NK-92 (cell line): ENCODE data around the gene ACP1.

ENCODE experiments used
- DNase-seq: peaks from one replicate; lab custom pipeline; 2025; ENCODE audit not compliant: unreplicated experiment; lab: John Stamatoyannopoulos, UW

Gene ACP1

DNA sequence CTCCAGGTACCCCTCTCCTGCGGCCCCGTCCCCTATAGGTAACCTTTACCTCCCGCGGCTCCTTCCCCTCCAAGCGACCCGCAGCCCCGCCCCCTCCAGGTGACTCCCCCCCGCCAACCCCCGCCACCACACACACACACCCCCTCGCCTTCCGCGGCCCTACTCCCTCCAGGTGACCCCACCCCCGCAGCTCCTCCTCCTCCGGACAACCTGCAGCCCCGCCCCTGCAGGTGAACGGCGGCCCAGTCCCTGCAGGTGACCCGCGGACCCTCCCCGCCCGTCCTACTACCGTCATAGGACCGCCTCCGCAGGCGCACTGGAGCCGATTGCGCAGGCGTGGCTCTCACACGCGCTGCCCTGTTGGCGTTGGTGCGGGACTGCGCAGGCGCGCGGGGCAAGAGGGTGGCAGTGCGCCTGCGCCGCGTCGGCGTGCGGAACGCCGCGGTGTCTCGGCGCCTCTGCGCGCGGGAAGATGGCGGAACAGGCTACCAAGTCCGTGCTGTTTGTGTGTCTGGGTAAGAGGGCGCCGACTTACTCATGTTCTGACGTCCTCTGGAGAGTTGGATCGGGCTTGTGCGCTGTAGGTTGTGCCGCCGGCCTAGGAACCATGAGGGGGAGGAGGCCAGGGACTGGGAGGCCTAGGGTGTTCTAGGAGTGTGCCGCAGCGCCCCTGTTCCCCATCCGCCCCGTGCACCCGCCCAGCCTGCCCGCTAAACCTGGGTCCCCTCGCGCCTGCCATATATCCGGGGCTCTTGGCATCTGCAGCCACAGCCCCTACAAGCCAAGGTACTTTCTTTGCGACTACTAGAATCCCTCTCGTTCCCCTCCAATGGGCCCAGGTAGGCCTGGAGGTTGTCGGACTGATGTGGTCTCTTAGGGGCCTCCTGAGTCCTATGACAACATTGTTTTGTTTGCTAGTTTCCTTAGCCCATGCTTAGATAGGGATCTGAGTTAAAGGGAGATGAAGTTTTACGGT, at the start of gene ACP1:
Gene ACP1, plus strand, starts transcription at position 455 of the 976 bp plus-strand sequence. Its CDS starts 18 bp downstream, at position 473.
- DNase-seq, result peak; percentile 46

DNA sequence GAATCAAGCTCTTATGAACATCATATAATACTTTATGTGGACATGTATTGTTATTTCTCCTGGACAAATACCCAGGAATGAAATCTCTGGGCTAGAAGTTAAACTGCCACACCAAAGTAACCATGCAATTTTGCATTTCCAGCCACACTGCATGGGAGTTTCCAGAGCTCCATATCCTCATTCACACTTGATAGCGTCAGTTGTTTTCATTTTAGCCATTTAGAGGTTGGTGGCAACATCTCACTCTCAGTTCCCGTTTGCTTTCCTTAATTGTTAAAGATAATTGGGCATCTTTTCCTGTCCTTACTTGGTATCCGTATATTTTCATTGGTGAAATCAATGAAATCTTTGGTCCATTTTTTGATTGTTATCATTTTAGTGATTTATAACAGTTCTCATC, 48.7 kb upstream of the ACP1 start:
- DNase-seq, result no peak

DNA sequence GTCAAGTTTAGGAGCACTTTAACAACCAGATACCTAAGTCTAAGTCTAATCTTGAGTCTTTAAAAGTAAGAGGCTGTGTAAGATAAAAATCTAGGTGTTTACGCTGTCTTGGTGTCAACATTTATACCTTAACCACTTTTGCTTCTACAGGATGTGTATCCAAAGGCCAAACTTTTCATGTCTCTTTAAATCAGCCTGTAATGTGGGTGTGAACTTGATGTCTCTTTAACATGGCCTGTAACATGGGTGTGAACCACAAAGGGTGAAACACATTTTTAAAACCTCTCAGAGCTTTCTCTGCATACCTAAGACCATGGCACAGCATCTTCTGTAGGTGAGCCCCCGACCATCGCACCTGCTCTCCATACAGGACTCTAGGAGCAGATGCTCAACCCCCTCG, 41.3 kb upstream of the ACP1 start:
- DNase-seq, result no peak

DNA sequence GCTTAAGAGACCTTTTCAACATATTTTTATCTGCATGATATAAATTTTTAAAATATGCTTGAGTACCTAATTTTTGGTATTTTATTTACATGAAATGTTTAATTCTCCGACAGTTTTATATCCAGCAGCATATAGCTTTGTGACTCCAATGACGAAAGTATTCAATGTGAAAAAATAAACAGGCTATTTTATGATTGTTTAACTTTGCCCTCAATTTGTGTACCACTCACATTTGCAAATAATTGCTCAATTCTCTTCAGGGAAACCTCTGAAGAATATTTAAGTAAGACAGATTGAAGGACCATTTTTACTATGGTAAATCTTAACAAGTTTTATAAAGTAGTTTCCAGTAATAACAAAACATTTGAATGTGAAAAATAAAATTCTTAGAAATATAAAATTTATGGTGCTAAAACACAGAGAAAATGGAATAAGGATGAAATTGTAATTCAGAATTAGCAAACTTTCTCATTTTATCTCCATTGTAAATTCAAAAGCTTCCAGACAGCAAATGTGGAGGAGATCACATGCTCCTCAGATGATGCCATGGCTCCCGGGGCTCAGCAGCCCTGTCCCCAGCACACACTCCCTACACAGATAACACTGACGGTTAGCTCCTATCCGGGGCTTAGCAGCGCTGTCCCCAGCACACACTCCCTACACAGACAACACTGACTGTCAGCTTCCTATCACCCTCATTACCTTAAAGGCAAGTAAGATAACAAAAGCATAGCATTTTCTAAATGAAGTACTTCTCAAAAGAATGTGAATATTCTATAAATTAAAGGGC, 40.6 kb upstream of the ACP1 start:
- DNase-seq, result no peak

DNA sequence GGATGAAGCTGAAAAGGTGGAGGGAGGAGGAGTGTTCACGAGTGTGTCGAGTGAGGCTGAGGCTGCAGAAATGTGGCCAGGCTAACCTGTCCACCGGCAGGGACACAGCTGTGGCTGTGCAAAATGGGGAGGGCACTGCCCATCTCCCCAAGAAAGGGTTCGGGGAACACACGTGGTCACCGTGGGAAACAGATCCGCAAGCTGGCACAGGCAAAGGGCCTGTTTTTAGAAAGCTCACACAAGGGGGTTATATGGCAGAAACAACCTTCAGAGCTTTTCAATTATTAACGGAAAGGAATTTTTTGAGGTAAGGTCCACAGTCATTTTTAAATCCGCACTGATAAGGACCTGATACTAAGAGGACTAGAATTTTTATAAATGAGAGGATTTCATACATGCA, 36.6 kb upstream of the ACP1 start:
- DNase-seq, result no peak

DNA sequence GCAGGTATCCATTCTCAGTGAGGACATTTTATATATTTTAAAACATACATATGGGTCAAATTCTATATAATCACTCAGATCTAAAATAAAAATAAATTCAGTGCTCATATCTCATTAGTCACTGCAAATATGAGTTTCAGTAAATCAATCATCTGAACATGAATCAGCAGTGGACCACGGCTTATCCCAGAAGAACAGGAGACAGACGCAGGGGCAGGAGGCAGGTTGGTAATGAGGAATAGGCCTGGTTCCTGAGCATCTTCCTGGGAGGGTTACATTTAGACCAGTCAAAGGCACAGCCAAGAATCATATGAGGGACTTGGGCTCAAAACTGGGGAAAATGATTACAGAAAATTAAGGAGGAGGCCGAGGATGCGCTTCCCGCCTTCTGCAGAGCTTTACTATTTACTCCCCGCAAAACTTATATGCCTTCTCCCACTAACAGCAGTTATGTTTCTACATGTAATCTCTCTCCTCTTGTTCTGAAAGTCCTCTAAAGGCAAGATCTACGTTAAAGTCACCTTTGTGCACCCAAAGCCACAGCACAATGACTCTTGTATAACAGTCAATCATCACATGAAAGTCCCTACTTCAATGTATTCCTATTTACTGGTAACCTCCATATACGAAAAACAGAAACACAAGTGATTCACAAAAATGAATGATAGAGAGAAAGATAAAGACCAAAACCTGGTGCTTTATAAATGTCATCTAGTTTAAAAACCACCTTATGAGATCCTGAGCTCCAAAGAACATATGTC, 36.0 kb upstream of the ACP1 start:
- DNase-seq, result no peak

DNA sequence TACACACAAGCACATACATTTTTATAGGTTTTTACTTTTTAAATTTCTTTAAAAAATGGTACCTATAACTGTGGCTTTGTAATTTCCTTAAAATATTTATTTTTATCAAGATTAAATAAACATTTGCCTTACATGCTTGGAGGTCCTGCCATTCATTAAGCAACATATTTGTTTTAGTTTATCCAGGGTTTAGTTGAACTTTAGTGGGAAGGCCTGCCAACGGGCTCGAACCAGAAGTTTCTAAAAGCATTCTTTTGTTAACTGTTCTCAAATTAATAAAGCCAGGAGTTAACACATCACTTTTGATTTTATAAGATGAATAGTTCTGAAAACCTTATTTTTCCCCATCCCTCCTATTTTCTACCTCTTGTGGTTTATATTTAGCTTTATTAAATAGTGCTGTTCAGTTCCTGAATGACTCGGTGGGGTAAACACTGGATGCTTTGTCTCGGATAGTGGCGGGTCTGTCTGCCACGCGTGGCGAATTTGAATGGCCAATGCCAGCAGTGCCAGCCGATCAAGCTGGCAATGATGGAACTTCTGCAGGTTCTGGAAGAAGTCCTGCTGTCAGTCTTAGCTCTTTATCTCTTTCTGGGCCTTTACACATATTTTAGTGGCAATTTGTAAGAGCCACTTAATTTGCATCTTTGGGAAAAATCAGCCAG, 33.1 kb upstream of the ACP1 start:
- no peak for DNase-seq

DNA sequence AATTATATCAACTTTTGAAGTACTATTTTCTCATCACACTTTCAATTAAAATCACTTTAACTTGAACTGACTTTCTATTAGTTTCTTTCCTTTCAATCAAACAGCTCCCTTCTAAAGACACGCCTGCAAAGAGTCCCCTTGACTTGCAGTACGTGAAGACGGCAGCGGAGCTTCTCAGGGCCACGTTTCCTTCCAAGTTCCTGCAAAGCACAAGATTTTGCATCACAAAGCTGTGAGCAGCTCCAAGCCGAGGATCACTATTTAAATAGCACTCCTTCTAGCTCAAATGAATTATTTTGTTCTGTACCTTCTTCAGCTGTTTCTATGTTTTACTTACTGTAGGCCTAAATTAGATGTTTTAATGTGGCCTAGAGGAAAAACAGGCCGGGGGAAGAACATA, 31.7 kb upstream of the ACP1 start:
- DNase-seq, result no peak

DNA sequence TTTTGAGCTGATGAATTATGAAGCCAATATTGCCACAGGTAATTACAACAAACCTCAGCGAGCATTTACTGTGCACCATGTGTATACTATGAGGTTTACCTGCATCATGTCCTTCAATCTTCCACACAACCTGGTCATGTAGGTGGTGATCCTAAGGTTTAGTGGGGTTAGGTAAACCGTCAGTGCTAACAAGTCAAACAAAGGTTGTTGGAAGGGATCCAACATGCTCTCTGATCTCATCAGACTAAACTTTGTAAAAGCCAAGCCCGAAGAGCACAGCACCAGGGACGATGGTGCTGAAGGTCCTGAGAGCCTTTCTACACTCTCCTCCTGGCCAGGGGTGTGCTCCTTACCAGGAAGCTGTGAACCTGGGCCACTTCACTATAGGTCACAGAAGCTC, 30.3 kb upstream of the ACP1 start:
- DNase-seq, result no peak

DNA sequence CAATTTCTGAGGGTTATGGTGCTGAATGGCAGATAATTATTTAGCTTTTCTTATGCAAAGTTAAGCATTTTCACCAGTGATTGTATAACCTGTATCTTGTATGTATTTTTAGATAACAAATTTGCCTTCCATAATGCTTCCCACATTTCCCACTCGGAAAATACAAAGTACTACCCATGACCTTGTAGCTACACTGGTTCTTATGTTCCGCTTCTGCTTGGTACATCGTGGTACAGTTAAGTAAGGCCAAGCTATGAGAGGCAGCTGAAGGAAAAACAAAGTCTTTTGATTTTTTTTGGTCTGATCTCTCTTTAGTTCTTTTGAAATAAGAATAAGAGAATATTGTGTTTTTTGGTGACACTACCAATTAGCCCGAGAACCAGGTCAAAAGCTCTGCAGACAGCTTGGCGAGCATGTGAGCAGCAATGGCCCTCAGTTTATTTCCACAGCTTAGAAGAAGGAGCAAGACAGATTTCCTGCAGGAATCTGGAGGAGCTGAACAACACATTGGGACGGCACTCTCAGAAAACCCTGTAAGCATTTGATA, 27.7 kb upstream of the ACP1 start:
- no peak for DNase-seq

DNA sequence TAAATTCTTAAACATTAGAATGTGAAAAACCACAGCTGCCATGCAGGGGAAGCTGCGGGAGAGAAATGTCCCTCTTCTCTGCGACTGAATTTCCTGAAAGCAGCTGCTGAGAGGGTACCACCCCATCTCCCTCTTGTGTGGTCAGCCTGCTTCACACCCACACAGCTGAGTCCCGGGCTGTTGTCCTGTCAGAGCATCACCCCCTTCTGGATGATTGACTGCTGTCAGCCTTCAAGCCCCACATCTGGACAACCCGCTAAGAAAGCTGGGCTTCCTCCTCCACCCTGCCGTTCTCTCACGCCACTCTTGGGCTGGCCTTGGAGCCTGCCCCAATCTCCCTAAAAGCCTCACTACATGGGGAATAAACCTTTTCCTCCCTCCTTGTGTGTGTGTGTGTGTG, 26.9 kb upstream of the ACP1 start:
- DNase-seq, result no peak

DNA sequence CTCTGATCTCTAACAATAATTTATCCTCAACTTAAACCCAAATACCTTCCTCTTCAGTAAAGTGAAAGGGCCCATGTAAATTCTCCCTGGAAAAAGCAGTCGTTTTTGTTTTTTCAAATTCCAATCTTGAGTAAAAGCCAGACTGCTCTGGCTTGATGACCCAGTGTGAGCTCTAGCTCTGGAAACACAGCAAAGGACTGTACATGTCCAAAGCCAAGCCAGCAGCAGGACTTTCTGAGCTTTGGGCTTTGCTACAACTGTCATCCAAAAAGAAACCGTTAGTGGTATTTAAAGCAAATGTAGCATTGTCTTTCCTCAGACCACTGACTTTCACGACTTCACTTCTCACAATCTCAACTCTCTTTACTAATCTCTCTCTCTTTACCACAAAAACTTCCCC, 26.3 kb upstream of the ACP1 start:
- DNase-seq, result no peak

DNA sequence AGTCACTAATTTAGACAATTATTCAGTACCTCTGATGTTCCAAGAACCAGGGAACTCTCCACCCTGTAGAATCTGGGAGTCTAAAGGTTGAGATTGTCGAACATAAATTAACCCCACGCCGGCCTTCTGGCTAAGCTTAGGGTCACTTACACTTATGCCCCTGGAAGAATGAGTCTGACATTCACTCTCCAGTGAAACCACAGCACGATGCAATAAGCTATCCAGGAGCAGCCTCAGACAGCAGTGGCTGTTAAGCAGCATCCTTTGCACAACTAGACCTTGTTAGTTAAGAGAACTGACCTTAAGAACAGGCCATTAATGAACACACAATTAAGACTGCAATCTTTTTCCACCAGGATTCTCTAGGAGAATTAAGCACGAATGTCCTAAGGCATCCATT, 25.9 kb upstream of the ACP1 start:
- DNase-seq, result no peak

DNA sequence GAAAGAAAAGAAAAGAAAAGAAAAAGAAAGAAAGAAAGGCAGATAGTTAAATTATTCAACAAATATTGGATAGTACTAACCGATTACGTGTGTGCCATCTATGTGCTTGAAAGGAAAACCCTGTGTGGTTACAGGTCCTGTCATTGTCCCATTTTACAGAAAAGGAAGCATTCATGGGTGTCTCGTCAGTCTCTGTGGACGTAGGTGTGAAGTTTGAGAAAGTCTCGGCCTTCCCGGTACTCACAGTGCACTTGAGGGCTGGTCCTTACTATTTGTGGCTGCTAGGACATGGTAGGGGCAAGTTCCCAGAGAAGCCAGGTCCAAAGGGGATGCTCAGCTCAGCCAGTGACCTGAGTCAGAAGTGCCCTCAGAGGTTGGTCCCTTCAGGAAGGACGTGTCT, 20.2 kb upstream of the ACP1 start:
- no peak for DNase-seq

DNA sequence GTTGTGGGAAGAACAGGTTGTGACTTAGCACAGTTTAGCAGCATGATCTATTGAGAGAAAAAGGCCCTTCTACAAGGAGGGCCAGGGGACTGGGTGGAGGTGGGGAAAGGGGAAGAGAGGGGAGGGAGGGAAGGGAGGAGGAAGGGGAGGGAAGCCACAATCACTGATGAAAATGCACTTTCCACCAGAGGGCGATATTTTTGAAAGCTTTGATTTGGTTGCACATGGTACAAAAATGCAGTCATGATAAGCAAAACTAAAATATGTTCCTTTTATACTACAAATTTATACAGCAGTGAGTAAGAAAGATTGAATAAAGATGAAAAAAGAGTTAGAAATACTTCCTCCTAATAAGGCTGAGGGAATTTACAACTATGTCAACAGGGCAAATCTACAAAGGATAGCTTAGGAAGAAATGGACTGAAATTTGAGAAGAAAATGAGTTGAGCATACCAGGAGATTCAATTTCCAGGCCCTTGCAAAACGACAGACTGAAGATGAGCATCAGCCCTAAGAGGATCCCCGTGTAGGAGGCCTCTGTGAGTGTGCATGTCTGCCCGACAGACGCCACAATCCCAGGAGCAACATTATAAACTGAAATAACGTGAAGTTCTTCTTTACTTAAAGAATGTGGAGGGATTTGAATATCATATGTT, 18.1 kb upstream of the ACP1 start:
- no peak for DNase-seq

DNA sequence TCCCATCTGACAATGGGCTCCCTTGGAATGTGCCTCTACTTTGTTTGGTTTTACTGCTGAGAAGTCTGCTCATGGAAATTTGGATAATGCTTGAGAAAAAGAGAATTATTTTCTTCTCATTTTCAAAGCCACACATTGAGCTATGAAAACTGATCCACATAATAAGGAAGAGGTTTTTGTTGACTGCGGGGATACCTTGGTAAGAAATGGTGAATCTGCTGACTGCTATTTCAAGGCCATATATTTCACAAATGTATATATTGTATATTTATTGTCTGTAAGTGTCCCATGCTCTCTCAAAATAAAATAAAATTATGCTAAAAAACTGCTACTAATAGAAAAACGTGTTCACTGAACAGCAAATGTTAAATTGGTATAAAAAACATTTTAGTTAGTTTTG, 16.0 kb upstream of the ACP1 start:
- no peak for DNase-seq

DNA sequence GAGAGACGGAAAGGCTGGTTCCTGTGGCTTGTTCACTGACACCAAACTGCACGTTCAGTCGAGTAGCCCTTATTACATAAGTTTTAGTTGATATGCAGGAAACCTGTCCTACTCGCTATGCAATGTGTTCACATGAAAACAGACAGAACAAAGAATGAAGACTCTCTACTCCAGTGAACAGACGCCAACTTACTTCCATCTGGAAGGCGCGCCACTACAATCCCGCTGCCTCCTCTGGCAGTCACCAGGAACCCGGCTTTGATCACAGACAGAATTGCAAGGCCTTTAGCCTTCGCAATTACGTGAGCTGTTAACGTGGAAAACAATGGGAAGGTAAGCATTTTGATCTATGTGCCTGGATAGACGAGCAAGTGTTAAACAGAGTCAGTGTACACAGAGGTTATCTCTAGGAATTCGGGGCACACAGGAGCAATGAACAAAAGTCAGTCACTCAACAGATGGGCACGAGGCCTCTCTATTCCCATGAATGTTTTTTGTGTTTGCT, 15.2 kb upstream of the ACP1 start:
- DNase-seq, result no peak

DNA sequence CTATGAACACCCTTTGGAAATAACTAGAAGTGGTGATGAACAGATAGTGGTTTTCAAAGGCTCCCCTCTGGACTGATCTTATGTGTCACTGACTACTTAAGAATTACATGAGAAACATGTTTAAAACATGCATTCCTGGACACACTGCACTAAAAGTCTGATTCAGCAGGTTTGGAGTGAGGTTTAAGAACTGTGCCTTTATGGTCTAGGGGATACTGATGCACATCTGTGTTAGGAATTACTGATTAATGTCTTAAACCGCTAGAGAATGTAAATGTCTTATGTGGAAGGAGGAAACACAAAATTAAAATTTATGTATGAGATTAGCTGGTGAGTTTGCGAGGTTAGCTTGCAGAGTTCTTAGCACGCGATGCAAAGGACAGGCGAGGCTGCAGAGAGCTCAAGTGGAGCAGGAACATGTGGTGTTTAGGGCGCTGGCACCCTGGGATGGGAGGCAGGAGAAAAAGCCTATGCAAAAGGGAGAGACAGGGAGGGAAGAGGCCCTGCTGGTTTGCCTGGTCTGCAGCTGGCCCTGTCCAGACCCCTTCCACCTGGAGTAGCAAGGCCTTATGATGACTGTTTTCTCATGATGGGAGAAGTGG, 12.6 kb upstream of the ACP1 start:
- DNase-seq, result no peak

DNA sequence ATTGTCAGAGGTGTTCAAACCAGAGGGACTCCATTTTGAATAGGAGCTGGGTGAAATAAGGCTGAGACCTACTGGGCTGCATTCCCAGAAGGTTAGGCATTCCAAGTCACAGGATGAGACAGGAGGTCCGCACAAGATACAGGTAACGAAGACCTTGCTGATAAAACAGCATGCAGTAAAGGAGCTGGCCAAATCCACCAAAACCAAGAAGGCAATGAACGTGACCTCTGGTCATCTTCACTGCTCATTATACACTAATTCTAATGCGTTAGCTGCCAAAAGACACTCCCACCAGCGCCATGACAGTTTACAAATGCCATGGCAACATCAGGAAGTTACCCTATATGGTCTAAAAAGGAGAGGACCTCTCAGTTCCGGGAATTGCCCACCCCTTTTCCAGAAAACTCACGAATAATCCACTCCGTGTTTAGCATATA, 11.5 kb upstream of the ACP1 start:
- no peak for DNase-seq
